ENCODE results near the gene CDT1. TPM values are rescaled to one million over a fixed set of nuclear protein-coding genes. Genes with fewer than 3 reads are reported as not detected.

CDT1 gene
- total RNA-seq, 3 donors from 2014 or later = 1.3 to 3.3 (median 3.2) TPM

GRCh38 chr16:88855176-88855575 lies 51.6 kb downstream of the CDT1 start:
- H3K36me3 ChIP-seq = no peaks in the 10 kb centered on the region
- H3K9me3 ChIP-seq = no peaks in the 10 kb centered on the region
- intact Hi-C loops (cut with DNase I; ENCODE audit: low total_unique reads) = no loop called here
- H3K4me1 ChIP-seq = peaks cover 0 to 7% of the 10 kb centered on the region in 2 donors
- H3K27me3 ChIP-seq = no peaks in the 10 kb centered on the region
- TF ChIP-seq POLR2A (IDR thresholded peaks at IDR 0.05) (no peak), POLR2AphosphoS5 (IDR thresholded peaks at IDR 0.05) (no peak), CTCF (IDR thresholded peaks at IDR 0.05) (no peak)
- H3K4me3 ChIP-seq = no peak overlapping the region
- no peak for DNase-seq (ENCODE audit: low spot score in 2 of 2)
- no peak overlapping the region for H3K27ac ChIP-seq

DNA sequence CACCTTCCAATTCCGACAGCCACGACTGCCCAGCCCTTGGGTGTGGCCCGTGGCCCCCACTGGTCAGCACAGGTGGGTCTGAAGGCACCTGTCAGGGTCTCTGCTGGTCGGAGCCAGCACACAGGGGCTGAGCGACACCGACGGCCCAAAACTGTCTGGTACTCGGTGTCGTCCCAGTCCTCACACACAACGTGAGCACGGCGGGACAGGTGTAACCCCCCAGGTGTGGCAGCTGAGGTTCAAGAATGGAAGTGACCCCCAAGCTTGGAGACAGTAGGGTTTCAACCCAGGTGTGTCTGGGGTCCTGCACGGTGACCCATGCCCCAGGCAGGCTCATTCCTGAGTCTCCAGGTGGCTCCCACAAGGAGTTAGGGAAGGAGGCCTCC lies 52.1 kb downstream of the CDT1 start:
- peaks cover 0 to 7% of the 10 kb centered on the region in 2 donors for H3K4me1 ChIP-seq
- TF ChIP-seq POLR2AphosphoS5 (IDR thresholded peaks at IDR 0.05) (no peak), POLR2A (IDR thresholded peaks at IDR 0.05) (no peak), CTCF (IDR thresholded peaks at IDR 0.05) (no peak)
- H3K4me3 ChIP-seq = peak overlapping the region; percentile 68 to 97 (median 75)
- no peaks in the 10 kb centered on the region for H3K9me3 ChIP-seq
- H3K27ac ChIP-seq = peak overlapping the region in 1 of 2 donors; percentile 91
- H3K36me3 ChIP-seq = no peaks in the 10 kb centered on the region
- DNase-seq (ENCODE audit: low spot score in 2 of 2) = peak in 1 of 2 donors; percentile 19
- intact Hi-C loops (cut with DNase I; ENCODE audit: low total_unique reads) = loop anchor here (1.0 kb wide), 1 partner anchor 11 kb away; no protein-coding TSS in a partner anchor
- no peaks in the 10 kb centered on the region for H3K27me3 ChIP-seq

DNA sequence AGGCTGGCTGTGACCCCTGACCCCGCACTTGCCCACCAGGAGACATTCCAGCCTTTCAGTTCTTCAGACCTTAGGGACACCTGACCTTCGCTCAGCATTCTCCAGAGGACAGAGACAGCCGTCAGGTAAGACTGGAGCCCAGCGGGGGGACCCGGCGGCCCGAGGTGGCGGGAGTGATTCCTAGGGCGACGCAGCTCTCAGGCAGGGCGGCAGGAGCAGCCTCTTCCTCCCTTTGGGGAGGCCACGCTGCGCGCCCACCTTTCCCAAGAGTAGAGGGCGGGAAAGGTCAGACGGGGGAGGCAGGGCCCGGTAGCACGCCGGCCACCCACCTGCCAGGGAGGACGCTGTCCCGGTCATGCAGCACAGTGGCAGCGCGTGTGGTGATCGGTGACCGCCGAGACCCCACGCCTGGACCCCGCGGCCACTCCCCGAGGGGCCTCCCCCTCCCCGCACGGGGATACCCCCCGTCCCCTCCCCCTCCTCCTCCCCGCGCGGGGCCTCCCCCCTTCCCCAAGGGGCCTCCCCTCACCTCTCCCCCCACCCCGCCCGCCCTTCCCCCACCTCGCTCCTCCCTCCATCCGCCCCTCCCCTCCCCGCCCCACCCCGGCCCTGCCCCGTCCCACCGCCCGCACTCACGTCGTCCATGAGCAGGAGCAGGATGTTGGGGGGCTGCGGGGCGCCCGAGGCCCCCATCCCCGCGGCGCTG lies 52.7 kb downstream of the CDT1 start:
- intact Hi-C loops (cut with DNase I; ENCODE audit: low total_unique reads) = loop anchor here (1.0 kb wide), 1 partner anchor 12 kb away; no protein-coding TSS in a partner anchor
- Histone ChIP-seq H3K4me3 (peak overlapping the region; percentile 68 to 97 (median 75)), H3K4me1 (peaks cover 0 to 7% of the 10 kb centered on the region in 2 donors), H3K27me3 (no peaks in the 10 kb centered on the region), H3K9me3 (no peaks in the 10 kb centered on the region), H3K36me3 (no peaks in the 10 kb centered on the region), H3K27ac (peak overlapping the region; percentile 79 to 91)
- TF ChIP-seq POLR2A (IDR thresholded peaks at IDR 0.05) = no peak
- no peak for TF ChIP-seq CTCF (IDR thresholded peaks at IDR 0.05)
- no peak for TF ChIP-seq POLR2AphosphoS5 (IDR thresholded peaks at IDR 0.05)
- no peak for DNase-seq (ENCODE audit: low spot score in 2 of 2)

- intact Hi-C loops (cut with DNase I; ENCODE audit: low total_unique reads) = loop anchor here (1.0 kb wide), 1 partner anchor 13 kb away; no protein-coding TSS in a partner anchor
- Histone ChIP-seq H3K4me1 (peaks cover 0 to 7% of the 10 kb centered on the region in 2 donors), H3K27ac (peak within 1 kb of the TSS; percentile 79 to 91), H3K36me3 (no peaks in the 10 kb centered on the region), H3K27me3 (no peaks in the 10 kb centered on the region), H3K4me3 (peak within 1 kb of the TSS; percentile 68 to 97 (median 75)), H3K9me3 (no peaks in the 10 kb centered on the region)
- TF ChIP-seq POLR2AphosphoS5 (IDR thresholded peaks at IDR 0.05) (peak; percentile 85 to 92 (median 88)), POLR2A (IDR thresholded peaks at IDR 0.05) (peak; percentile 46), CTCF (IDR thresholded peaks at IDR 0.05) (no peak)
- DNase-seq (ENCODE audit: low spot score in 2 of 2) = peak; percentile 98 to 100
These were observed 53.5 kb downstream of the CDT1 start, which contains the start of the genes GALNS and TRAPPC2L for GRCh38 chr16:88856828-88857727. TSS of gene GALNS (minus strand) at chr16:88856947. CDS start at chr16:88856877, 70 bp downstream. TSS of gene TRAPPC2L (plus strand) at chr16:88857127. CDS start at chr16:88857151, 24 bp downstream.
